Measurements from ENCODE around the gene TST. TPM values are rescaled to one million over a fixed set of nuclear protein-coding genes. Genes with fewer than 3 reads are reported as not detected.

Gene TST
- total RNA-seq, 1 donor from 2014 or later = 20.9 TPM

Small RNA genes within 50 kb of the gene (small RNA-seq; reads per million reads assigned to genes)
- not detected for gene RF00019

Other genes with a start within 250 kb of the TST start
- gene IFT27, start 243.3 kb downstream of the TST start, total RNA-seq = 19.3 TPM
- gene PVALB, start 202.4 kb downstream of the TST start, total RNA-seq = 2.1 TPM
- gene NCF4, start 158.4 kb downstream of the TST start, total RNA-seq = 6.8 TPM
- 2.6 TPM for gene CSF2RB, start 105.8 kb downstream of the TST start, total RNA-seq
- gene MPST, start 295 bp upstream of the TST start, total RNA-seq = 48.5 TPM
- gene KCTD17, start 32.3 kb upstream of the TST start, total RNA-seq = 11.0 TPM
- not detected for gene TMPRSS6, start 90.3 kb upstream of the TST start, total RNA-seq
- gene IL2RB, start 130.5 kb upstream of the TST start, total RNA-seq = 1.6 TPM
- gene C1QTNF6, start 168.8 kb upstream of the TST start, total RNA-seq = 6.3 TPM
- not detected for gene SSTR3, start 193.0 kb upstream of the TST start, total RNA-seq
- gene RAC2, start 224.8 kb upstream of the TST start, total RNA-seq = 0.52 TPM

Measured in skeletal muscle tissue (tissue), 2 donors.